Tongue (tissue), 2 donors: ENCODE data around the gene IRX4. TPM values are rescaled to one million over a fixed set of nuclear protein-coding genes. Genes with fewer than 3 reads are reported as not detected.
A peak's percentile ranks its signal among the peaks of the same experiment; 100 is the strongest.

Experiments
- DNase-seq: peaks from one replicate; pipeline ENCODE4 v3.0.0-alpha.2; 2015
- total RNA-seq: library from RNA; depleted of rRNA; stranded (reverse); fragments of >200 nt; gene quantifications from one replicate; pipeline ENCODE4 v1.2.3, GENCODE V29; 2014

IRX4 gene
- total RNA-seq, 1 donor from 2014 or later, result 2.5 TPM

DNA sequence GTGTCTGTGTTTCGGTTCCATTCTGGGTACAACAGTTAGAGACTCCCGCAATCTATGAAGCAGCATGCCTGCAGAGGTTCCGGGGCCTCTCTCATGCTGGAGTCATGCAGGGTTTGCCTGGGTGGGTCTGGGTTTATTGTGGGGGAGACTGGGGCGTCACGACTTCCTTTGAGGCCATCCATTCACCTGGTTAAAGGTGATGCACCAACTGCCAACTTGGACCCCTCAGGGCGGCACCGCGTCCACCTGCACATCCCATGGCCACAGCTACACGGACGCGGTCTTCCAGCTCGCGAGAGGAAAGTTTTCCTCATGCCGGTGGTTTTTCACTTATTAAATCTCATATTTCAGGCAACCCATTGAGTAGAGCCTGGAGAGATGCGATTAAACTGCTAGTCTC, 30.9 kb upstream of the IRX4 start:
- DNase-seq, result no peak

DNA sequence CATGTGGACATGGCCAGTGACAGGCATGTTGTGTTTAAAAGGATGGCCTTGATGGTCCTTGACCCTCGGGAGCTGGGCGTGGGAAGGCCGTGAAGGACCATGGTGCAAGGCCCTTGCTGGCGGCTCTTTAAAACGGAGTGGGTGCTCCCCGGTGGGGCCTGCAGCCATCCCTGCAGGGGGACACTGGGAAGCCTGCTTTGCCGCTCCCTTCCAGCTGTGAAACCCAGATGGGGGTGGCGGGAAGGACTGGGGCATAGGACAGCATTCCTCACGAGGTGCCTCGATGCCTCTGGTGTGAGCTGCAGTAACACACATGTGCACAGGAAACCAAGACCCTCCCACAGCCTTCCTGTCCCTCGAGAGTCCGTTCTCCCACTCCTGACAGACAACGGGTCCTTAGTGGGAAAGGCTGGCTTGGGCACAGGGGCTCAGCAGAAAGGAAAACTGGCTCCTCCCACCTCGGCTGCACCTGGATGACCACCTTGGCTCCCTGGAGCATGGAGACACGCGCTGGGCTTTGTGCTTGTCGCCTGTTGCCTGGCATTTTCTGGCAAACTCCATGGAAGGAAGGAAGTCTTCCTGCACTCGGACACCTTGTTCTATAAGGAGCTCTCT, 30.3 kb upstream of the IRX4 start:
- DNase-seq, result no peak

DNA sequence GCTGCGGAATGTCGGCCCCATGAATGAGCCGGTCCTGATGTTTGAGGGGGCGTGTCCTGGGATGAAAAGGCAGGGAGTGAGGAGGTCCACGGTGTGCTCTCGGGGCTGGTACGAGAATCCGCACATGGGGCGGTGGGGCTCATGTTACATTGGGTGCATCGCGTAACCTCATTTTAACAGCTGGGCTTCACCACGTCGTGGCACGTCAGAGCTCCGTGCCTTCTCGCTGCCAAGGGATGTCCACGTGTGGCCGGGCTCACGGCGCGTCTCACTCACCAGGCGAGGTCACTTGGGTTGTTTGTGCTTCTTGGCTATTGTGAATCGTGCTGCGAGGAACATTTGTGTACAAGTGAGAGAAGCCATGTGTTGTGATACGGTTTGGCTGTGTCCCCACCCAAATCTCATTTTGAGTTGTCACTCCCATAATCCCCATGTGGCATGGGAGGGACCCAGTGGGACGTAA, 29.1 kb upstream of the IRX4 start:
- no peak for DNase-seq

DNA sequence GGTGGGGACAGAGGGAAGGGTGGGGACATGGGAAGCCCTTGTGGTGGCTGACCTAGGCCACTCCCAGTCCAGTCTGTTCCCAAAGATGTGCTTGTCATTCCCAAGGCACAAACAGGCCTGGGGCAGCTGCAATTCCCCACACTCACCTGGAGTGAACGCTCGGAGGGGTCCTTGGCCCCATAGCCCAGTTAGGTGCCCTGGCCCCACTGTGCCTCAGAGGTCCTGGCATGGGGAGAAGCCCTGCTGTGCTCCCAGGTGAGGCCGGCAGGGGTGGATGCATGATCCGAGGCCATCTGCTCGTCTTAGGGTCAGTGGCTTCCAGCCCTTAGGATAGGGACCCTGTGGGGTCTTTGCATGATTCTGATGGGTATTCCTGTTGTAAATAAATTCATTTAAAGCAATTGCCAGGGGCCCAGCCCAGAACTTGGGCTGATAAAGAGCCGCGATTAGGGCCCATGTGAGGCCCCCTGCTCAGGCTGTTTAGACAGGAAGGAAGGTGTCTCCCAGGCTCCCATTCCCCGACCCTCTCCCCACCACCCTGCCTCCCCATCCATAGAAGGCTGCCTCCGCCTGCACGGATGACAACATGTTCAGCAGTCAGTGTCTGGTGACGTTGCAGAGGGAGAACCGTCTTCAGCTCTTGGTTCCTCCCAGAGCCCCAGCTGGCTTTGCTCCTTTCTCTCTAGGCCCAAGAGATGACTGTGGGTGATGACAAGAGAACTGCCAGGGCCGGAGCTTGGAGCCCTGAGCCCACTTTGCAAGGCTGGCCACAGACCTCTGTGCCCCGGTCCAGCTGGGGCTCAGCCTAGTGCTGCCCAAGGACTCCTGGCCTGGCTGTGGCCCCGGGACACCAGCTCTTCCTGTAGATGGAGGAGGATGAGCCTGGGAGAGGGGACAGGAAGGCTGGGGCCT, 28.4 kb upstream of the IRX4 start:
- DNase-seq, result no peak

DNA sequence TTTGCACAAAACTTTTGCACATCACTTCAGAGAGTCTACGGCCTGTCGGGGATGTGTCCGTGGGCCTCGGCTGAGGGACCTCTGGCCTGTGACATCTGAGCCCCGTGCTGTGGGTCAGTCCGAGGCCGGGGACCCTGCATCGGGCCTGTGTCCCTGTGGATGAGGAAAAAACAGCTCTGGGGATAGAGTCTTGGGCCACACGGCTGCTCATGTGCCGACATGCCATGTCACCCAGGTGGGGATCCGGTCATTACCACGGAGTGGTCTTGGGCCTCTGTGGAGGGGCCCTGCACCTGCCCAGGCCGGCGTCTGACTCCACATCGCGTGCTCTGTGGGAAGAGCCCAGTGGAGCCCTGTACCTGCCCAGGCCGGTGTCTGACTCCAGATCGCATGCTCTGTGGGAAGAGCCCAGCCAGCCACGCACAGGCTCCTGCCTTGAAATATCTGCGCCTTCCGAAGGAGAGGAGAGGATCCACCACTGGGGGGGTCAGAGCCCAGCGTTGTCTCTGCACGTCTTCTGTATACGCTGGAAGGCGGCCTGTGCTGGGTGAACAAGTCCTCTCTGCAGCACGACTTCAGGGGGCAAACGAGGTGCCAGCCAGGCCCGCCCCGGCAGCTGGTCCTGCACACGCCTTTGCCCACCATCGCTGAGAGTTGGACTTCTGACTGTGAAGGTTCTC, 27.5 kb upstream of the IRX4 start:
- DNase-seq, result no peak

DNA sequence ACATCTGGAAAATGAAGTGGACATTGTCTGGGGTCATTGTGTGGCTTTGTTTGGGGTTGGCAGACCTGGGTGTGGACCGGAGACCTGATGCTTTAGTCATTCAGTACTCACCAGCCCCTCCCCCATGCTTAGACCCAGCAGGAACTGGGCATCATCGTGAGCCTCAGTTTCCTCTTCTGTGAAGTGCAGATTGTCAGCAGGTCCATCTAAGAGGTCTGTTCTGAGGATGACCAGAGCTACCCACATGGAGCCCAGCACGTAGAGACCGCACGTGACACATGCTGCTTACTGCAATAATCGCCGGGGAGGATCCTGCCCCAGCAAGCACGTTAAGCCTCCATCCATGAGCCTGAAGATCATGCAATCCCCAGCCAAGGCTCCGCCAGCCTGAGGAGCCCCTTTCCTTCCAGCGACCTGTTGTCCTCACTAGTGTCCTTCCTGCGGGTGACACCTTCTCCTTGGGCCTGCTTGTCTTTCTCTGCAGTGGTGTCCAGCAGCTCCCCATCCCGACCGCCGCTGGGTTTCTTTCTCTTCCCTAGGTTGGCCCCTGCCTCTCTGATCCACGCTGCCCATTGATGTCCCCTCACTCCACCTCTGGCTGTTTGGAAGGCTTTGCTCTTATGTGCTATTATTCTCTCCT, 26.7 kb upstream of the IRX4 start:
- DNase-seq, result no peak

DNA sequence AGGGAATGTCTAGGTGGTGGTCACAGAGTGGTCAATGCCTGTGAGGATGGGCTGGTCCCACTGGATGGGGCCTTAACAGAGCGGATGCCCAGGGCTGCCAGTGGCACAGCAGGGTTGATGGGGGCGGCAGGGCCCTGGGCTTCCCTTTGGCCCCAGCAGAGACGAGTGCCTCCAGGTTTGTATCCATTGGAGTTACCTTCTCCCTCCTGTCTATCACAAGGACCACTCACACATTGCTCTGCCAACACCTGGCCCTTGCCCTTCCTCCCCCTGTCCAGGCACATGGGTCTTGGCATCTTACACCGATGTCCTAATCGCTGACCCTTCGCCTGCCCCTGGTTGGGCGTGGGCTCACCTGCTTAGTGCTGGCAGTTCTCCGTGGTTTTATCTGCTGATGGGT, 26.2 kb upstream of the IRX4 start:
- DNase-seq, result no peak

DNA sequence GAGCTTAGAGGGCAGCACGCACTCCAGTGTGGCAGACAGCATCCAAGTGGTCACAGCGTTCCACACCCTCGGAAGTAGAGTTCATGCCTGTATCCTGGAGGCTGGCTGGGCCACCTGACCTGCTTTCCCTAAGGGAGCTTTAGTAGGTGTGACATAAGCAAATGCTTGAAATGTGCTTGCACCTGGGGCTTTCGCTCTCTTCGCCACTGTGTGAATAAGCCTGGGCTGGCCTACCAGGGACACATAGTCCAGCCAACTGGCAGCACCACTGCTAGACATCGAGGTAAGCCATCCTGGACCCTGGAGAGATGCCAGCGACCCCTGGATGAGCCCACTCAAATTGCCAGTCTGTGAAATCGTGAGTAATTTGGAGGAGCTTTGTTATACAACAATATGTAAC, 24.9 kb upstream of the IRX4 start:
- no peak for DNase-seq

DNA sequence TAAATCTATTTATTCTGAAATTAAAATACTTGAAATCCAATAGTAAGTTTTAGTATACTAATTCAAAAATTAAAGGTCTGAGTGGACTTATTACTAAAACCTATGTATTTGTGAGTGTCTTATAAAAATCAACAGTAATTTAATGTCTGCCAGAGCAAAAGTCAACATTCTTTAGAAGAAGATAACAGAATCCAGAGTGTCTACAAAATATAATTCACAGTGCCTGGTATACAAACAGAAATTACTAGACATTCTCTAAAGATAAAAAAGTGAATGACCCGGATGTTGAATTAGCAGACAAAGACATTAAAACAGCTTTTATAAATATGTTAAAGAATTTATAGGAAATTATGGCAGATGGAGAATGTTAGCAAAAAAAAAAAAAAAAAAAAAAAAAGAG, 22.4 kb upstream of the IRX4 start:
- DNase-seq, result no peak

DNA sequence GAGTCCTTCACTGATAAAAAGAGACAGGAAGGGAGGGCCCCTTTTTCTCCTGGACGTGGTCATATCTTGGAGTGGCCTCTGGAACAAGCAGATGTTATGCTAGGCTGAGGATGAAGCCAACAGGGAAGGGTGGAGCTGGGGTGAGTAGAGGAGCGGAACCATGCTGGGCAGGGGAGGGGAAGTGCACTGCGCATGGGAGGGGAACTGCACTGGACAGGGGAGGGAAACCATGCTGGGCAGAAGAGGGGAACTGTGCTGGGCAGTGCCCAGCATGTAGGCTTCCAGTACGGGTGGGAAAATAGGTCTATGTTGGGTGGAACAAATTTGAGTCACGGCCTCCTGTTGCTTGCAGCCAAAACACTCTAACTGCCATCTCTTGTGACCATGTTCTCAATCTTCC, 19.3 kb upstream of the IRX4 start:
- no peak for DNase-seq

DNA sequence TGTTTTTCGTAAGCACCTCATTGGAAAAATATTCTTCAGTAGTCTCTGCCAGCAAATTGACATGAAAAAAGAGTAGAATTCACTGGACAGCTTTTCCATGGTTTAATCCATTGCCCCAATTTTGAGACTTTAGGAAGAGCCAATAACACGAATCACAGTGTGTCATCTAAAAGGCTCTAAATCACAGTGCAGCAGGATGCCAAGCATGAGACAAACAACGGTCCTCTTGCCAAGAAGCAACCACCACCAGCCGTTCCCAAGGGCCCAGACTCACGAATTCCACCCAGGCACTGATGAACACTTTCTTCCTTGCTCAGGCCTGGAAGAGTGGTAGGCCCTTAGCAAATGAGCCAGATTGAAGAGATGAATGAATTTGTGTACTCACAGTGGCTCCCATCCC, 18.3 kb upstream of the IRX4 start:
- peak; percentile 35 for DNase-seq

DNA sequence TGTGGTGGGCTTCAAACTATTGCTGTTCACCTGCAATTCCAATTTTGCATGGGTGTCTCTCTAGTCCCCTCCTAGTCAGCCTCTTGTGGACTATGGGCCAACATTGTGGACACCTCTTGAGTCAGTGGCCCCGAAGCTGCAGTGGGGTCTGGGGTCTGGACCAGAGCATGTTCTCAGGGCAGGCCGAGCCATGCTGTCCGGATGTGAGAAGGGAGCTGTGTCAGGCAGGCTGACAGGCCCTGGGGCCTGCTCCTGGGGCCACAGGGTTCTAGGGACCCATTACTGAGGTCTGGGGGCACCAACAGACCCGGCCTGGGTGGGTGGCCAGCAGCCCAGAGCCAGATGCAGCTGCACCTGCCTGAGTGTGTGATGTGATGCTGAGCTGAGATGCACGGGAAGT, 16.5 kb upstream of the IRX4 start:
- DNase-seq, result no peak

DNA sequence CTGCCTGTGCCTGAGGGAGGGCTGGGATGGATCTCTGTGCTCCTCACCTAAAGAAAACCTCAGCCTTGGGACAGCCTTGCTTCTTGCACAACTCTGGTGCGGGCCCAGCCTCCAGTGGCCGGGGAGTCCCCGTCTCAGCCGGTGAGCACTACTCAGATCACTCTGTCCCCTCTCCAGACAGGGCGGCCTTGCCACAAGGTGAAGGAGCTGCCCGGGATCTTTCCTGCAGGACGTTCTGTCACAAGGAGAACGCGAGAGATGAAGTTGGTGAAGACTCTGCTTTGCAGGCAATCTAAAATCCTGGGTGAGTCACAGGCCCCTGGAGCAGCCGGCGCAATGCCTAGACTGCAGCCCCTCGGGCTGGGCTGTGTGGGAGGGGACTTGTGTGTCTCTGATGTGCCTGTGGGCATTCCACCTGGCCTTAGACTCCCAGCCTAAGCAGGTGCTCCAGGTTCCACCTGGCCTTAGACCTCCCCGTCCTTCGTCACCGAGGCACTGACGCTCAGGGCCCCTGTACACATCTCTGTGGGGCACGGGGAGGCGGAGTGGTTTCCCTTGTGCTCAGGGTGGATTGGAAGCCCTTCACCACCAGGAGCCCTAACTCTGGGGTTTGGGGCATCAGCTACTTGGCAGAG, 15.2 kb upstream of the IRX4 start:
- DNase-seq, result no peak

DNA sequence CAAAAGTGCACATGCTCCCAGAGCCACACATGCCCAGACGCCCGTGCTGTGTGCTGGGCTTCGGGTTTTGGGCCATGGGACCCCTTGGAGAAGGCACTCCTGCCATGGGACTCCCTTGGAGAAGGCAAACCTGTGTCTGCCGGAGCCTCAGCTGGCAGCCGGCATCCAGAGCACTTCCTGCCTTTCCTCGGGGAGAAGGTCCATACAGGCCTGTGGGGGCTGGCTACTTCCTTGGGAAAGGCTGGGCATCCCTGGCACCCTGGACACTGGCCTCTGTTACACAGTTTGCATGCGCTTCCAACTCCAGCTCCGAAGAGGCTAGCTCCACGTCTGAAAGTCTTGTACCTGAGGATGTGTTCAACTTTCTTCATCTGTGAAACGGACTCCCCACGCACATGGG, 14.7 kb upstream of the IRX4 start:
- DNase-seq, result no peak

DNA sequence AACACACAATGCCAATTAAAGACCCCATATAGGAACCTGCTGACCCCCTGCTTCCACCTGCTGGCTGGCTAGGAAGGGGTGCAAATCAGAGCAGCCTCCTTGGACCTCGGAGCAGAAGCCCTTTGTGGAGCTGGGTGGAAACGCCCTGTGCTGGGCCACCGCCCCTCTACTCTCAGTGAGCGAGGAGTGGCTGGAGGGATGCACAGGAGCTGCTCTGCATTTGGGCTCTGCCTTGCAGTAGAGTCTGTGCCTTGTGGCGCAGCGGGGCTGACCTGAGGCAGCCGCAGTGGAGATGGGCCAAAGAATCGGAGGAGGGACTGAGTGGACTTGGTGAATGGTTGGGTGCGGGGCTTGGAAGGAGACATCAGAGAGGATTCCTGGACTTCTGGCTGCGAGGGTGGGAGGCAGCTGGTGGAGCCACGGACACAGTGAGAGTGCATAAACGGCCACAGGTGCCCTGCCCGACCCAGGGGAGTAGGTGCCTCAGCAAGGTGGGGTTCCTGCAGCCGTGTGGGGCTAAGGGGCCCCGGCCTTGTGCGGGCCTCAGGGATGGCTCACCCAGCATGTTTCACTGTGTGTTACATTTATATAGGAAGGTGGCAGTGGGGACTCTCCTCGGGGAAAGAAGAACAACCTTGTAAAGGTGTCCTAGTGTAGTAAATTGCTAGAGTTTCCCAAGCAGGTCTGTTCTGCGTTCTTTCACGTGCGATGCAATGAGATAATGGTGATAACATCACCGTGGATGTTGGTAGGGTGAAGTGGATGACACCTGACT, 14.1 kb upstream of the IRX4 start:
- no peak for DNase-seq

DNA sequence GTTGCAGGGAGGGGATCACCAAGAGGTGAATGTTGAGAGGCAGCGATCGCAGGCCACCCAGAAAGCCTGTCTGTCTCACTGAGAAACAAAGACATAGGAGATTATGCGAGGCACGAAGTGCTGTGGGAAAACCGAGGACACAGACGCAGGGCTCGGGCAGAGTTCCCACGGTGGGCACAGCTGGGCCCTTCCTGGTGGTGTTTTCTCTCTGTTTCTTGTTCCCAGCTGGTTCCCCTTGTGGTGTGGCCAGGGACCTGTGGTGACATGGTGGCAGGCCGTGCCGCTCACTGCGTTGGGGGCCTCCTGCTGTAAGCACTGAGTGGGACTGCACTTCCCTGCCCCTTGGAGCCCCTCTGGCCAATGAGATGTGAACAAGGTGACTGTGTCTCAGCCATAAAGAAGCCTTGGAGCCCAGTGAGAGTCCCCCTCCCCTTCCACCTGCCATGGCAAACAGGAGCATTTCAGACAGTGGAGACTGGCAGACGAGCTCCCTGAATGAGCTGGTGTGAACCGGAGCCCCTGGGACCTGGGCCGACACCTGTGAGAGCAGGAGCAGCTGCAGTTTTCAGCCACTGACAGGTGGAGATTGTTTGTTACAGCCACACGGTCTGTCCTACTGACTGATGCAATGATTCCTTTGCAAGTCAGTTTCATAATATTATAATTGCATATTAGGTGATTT, 13.2 kb upstream of the IRX4 start:
- DNase-seq, result no peak

DNA sequence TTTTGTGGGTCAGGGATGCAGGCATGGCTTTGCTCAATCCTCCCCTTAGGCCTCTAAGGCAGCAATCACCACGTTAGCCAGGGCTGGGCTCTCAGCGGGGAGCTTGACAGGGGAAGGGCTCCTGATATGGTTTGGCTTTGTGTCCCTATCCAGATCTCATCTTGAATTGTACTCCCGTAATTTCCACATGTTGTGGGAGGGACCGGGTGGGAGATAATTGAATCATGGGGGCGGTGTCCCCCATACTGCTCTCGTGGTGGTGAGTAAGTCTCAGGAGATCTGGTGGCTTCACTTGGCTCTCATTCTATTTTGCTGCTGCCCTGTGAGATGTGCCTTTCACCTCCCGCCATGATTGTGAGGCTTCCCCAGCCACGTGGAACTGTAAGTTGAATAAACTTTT, 11.5 kb upstream of the IRX4 start:
- DNase-seq, result no peak

DNA sequence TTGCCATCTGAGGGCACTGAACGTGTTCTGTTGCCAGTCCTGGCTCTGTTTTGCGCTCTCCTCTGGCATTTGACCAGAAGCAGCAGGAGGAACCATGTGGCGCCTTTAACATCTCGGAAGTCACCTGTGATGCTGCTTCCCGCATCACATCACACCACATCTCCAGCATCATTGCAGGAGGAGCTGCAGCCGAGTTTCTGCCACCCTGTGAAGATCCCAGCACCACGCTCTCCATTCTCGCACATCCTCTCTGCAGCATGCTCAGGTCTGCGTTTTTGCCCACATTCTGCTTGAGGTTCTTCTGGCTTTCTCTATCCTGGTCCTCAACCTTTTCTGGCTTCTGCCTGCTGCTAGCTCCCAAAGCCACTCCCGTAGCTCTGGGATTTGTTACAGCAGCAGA, 11.0 kb upstream of the IRX4 start:
- no peak for DNase-seq

DNA sequence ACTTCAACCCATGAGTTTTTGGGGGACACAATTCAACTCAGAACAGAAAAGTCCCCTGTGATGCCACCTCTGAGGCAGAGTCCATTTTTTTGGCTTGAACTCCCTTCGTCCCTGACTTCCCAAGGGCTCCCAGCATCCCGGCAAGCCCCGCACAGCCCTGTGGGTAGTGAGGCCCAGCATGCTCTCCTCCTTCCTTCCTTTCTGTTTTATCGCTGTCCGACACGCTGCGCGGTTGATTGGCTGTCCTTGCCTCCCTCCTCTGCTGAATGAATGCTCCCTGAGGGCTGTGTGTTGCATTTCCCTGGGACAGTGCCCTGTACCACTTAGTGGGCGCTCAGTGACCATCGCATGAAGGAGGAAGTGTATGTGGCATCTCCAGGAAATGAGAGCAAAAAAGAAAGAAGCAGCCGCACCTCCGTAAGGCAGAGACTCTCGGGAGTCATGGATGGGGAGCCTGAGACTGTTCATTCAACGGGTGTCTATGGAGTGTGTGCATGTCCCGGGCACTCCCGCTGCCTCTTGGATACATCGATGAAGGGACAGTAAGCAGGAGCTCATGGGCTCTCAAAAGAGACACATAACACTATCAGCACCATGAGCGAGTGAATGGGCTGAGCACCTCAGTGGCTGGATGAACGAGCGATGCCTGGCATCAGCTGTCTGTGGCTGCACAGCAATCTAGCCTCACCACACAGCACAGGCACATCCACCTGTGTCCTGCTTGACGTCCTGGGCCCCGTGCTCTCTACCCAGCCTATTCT, 10.1 kb upstream of the IRX4 start:
- no peak for DNase-seq

DNA sequence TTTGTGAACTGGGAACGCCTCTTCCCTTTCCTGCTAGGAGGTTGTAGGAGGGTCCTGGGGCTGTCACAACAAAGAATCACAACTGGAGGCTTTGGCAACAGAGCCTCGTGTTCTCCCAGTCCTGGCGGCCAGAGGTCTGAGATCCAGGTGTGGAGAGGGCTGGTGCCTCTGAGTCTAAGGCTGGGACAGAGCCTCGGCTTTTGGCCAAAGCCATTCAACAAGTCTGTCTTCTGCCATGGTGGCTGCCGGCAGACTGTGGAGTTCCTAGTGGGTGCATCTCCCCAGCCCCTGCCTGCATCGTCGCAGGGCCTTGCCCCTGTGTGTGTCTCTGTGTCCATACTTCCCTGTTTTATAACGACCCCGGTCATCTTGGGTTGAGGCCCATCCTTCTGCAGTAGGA, 9.5 kb upstream of the IRX4 start:
- no peak for DNase-seq
